H9 (cell line): ENCODE results near the gene MGAM2. TPM values are rescaled to one million over a fixed set of nuclear protein-coding genes. Genes with fewer than 3 reads are reported as not detected.

Experiments
- DNase-seq: peaks from one replicate; pipeline ENCODE4 v3.0.0-alpha.2; 2017
- H2AFZ ChIP-seq: one replicate; pipeline ENCODE4 v1.6.1; 2013; ENCODE audit warnings: mild to moderate bottlenecking, low read length, control low read depth, moderate library complexity
- H2AK5ac ChIP-seq: 2 replicates; pipeline ENCODE4 v1.6.1; 2013; ENCODE audit warnings: low read length, control low read depth, mixed read lengths; ENCODE audit not compliant: insufficient read length
- H2BK120ac ChIP-seq: one replicate; pipeline ENCODE4 v1.6.1; 2013; ENCODE audit warnings: low read depth, mild to moderate bottlenecking, low read length, control low read depth, inconsistent platforms; ENCODE audit not compliant: poor library complexity, severe bottlenecking
- H2BK12ac ChIP-seq: 2 replicates; pipeline ENCODE4 v1.6.1; 2013; ENCODE audit warnings: low read length, control low read depth, mixed read lengths, low read depth; ENCODE audit not compliant: insufficient read length
- H2BK15ac ChIP-seq: 2 replicates; pipeline ENCODE4 v1.6.1; 2013; ENCODE audit warnings: low read depth, low read length, control low read depth
- H2BK20ac ChIP-seq: one replicate; pipeline ENCODE4 v1.6.1; 2013; ENCODE audit warnings: low read depth, mild to moderate bottlenecking, low read length, control low read depth, inconsistent platforms; ENCODE audit not compliant: poor library complexity, severe bottlenecking
- H2BK5ac ChIP-seq: 2 replicates; pipeline ENCODE4 v1.6.1; 2013; ENCODE audit warnings: low read length, control low read depth, mixed read lengths; ENCODE audit not compliant: insufficient read length
- H3K14ac ChIP-seq: 2 replicates; pipeline ENCODE4 v1.6.1; 2013; ENCODE audit warnings: low read length, control low read depth; ENCODE audit not compliant: insufficient read depth
- H3K18ac ChIP-seq: 2 replicates; pipeline ENCODE4 v1.6.1; 2013; ENCODE audit warnings: low read depth, mild to moderate bottlenecking, mixed read lengths, low read length, control low read depth; ENCODE audit not compliant: insufficient read length
- H3K23ac ChIP-seq: 2 replicates; pipeline ENCODE4 v1.6.1; 2013; ENCODE audit warnings: low read length, control low read depth, mixed read lengths, low read depth; ENCODE audit not compliant: insufficient read length
- H3K23me2 ChIP-seq: 2 replicates; pipeline ENCODE4 v1.6.1; 2013; ENCODE audit warnings: low read depth, mild to moderate bottlenecking, mixed read lengths, low read length, control low read depth; ENCODE audit not compliant: insufficient read length, poor library complexity, severe bottlenecking
- H3K27ac ChIP-seq: 2 replicates; pipeline ENCODE4 v1.5.1; 2013; ENCODE audit warnings: low read length, control low read depth, mixed read lengths, low read depth; ENCODE audit not compliant: insufficient read length
- H3K27me3 ChIP-seq: 2 replicates; pipeline ENCODE4 v1.6.1; 2013; ENCODE audit warnings: low read length, control low read depth, inconsistent platforms; ENCODE audit not compliant: insufficient read depth
- H3K4ac ChIP-seq: 2 replicates; pipeline ENCODE4 v1.6.1; 2013; ENCODE audit warnings: low read depth, mild to moderate bottlenecking, control low read depth, inconsistent platforms, low read length, moderate library complexity
- H3K4me1 ChIP-seq: 2 replicates; pipeline ENCODE4 v1.6.1; 2013; ENCODE audit warnings: low read length, control low read depth, inconsistent platforms; ENCODE audit not compliant: insufficient read depth
- H3K4me2 ChIP-seq: 2 replicates; pipeline ENCODE4 v1.6.1; 2013; ENCODE audit warnings: low read length, control low read depth, mixed read lengths; ENCODE audit not compliant: insufficient read length, insufficient read depth
- H3K56ac ChIP-seq: 2 replicates; pipeline ENCODE4 v1.6.1; 2013; ENCODE audit warnings: low read depth, mild to moderate bottlenecking, mixed read lengths, low read length, control low read depth; ENCODE audit not compliant: insufficient read length
- H3K79me1 ChIP-seq: 2 replicates; pipeline ENCODE4 v1.6.1; 2013; ENCODE audit warnings: low read depth, mild to moderate bottlenecking, moderate library complexity, low read length, control low read depth, inconsistent platforms; ENCODE audit not compliant: insufficient read depth, poor library complexity, severe bottlenecking
- H3K79me2 ChIP-seq: 2 replicates; pipeline ENCODE4 v1.6.1; 2013; ENCODE audit warnings: low read length, control low read depth, inconsistent platforms; ENCODE audit not compliant: insufficient read depth
- H3K9ac ChIP-seq: 2 replicates; pipeline ENCODE4 v1.6.1; 2013; ENCODE audit warnings: low read length, control low read depth, mixed read lengths; ENCODE audit not compliant: insufficient read length; ENCODE audit errors: extremely low read depth
- H3K9me3 ChIP-seq: one replicate; pipeline ENCODE4 v1.6.1; 2013; ENCODE audit warnings: low read depth, low read length, inconsistent platforms; ENCODE audit not compliant: control insufficient read depth
- H3T11ph ChIP-seq: one replicate; pipeline ENCODE4 v1.6.1; 2013; ENCODE audit warnings: mild to moderate bottlenecking, low read length, control low read depth, inconsistent platforms
- H4K20me1 ChIP-seq: one replicate; pipeline ENCODE4 v1.6.1; 2013; ENCODE audit not compliant: control insufficient read depth, insufficient read length, insufficient read depth
- H4K5ac ChIP-seq: 2 replicates; pipeline ENCODE4 v1.6.1; 2013; ENCODE audit warnings: low read depth, mild to moderate bottlenecking, mixed read lengths, low read length, control low read depth; ENCODE audit not compliant: insufficient read length
- H4K8ac ChIP-seq: replicated peaks from 2 replicates; pipeline ENCODE4 v1.6.1; 2013; ENCODE audit warnings: low read length, control low read depth, mixed read lengths, low read depth; ENCODE audit not compliant: insufficient read length
- H4K91ac ChIP-seq: 2 replicates; pipeline ENCODE4 v1.6.1; 2013; ENCODE audit warnings: low read depth, mild to moderate bottlenecking, moderate library complexity, mixed read lengths, low read length, control low read depth; ENCODE audit not compliant: insufficient read length
- H3K27ac Mint-ChIP-seq, 3 experiments: 2 replicates in 2 of 3; 3 replicates in 1 of 3; pipeline ENCODE4 v1.8.0; 2020 to 2021; ENCODE audit warnings: mixed read lengths in 3 of 3, mild to moderate bottlenecking in 1 of 3, moderate library complexity in 1 of 3
- H3K27me3 Mint-ChIP-seq: 2 replicates; pipeline ENCODE4 v1.8.0; 2021; ENCODE audit warnings: low read depth, mild to moderate bottlenecking, moderate library complexity, mixed read lengths
- H3K36me3 Mint-ChIP-seq, 3 experiments: 2 replicates in 2 of 3; 3 replicates in 1 of 3; pipeline ENCODE4 v1.8.0; 2020 to 2021; ENCODE audit warnings: low read depth in 3 of 3, mixed read lengths in 3 of 3; ENCODE audit not compliant: insufficient read depth in 1 of 3
- H3K4me1 Mint-ChIP-seq, 2 experiments: 2 replicates each; pipeline ENCODE4 v1.8.0; 2020; ENCODE audit warnings: mixed read lengths in 2 of 2
- H3K4me3 Mint-ChIP-seq, 2 experiments: 2 replicates in 1 of 2; 3 replicates in 1 of 2; pipeline ENCODE4 v1.8.0; 2020 to 2021; ENCODE audit warnings: mild to moderate bottlenecking in 2 of 2, mixed read lengths in 2 of 2, moderate library complexity in 1 of 2
- H3K9me3 Mint-ChIP-seq, 2 experiments: 2 replicates in 1 of 2; 3 replicates in 1 of 2; pipeline ENCODE4 v1.8.0; 2020; ENCODE audit warnings: mild to moderate bottlenecking in 2 of 2, mixed read lengths in 2 of 2, moderate library complexity in 1 of 2
- WGBS: extraction: QIAGEN DNeasy Blood & Tissue Kit; methylation state at CpG from one replicate; pipeline ENCODE4 v1.1.7; 2013; ENCODE audit warnings: missing lambda C conversion rate, low lambda C conversion rate, mixed read lengths; ENCODE audit not compliant: insufficient read length; ENCODE audit errors: extremely low coverage; 5-methylcytosine and 5-hydroxymethylcytosine counted together
- total RNA-seq: library from RNA; stranded (reverse); gene quantifications from 2 replicates; pipeline ENCODE4 v1.2.1, GENCODE V29; 2021
- TF ChIP-seq, protein P1 (sequence below): fragments of 200-600 bp; sonication (generic); conservative IDR thresholded peaks from 3 replicates; pipeline ENCODE4 v1.8.0; 2021; ENCODE audit warnings: antibody characterized with exemption, mild to moderate bottlenecking

The MGAM2 gene
- total RNA-seq, 1 experiment from 2014 or later: not detected

- Histone ChIP-seq H3K79me1 (no peaks in the 10 kb centered on the region), H3T11ph (no peak overlapping the region), H4K5ac (no peak overlapping the region), H2BK120ac (no peak overlapping the region), H3K9me3 (no peaks in the 10 kb centered on the region), H3K79me2 (no peaks in the 10 kb centered on the region), H4K8ac (no peak overlapping the region), H2BK12ac (no peak overlapping the region), H3K23ac (no peak overlapping the region), H2BK15ac (no peak overlapping the region), H3K4me2 (no peak overlapping the region), H3K18ac (no peak overlapping the region), H4K91ac (no peak overlapping the region), H2BK5ac (no peak overlapping the region), H3K9ac (no peak overlapping the region), H2AFZ (no peak overlapping the region), H2AK5ac (no peak overlapping the region), H3K4ac (no peak overlapping the region), H4K20me1 (no peaks in the 10 kb centered on the region), H3K56ac (no peak overlapping the region), H2BK20ac (no peak overlapping the region), H3K23me2 (no peaks in the 10 kb centered on the region), H3K14ac (no peak overlapping the region), H3K27ac (no peak overlapping the region), H3K27me3 (no peaks in the 10 kb centered on the region), H3K4me1 (no peaks in the 10 kb centered on the region)
- H3K36me3 Mint-ChIP-seq: no peaks in the 10 kb centered on the region
- no peaks in the 10 kb centered on the region for H3K4me1 Mint-ChIP-seq
- no peaks in the 10 kb centered on the region; a peak in 1 of 5 replicates for H3K9me3 Mint-ChIP-seq
- WGBS: no CpG with 5 or more reads among the region's 2 CpGs
- peaks cover 4% of the 10 kb centered on the region for H3K27me3 Mint-ChIP-seq
- TF ChIP-seq, protein P1, sequence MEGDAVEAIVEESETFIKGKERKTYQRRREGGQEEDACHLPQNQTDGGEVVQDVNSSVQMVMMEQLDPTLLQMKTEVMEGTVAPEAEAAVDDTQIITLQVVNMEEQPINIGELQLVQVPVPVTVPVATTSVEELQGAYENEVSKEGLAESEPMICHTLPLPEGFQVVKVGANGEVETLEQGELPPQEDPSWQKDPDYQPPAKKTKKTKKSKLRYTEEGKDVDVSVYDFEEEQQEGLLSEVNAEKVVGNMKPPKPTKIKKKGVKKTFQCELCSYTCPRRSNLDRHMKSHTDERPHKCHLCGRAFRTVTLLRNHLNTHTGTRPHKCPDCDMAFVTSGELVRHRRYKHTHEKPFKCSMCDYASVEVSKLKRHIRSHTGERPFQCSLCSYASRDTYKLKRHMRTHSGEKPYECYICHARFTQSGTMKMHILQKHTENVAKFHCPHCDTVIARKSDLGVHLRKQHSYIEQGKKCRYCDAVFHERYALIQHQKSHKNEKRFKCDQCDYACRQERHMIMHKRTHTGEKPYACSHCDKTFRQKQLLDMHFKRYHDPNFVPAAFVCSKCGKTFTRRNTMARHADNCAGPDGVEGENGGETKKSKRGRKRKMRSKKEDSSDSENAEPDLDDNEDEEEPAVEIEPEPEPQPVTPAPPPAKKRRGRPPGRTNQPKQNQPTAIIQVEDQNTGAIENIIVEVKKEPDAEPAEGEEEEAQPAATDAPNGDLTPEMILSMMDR: no peak
- no peak overlapping the region for H3K4me3 Mint-ChIP-seq
- DNase-seq: no peak
- H3K27ac Mint-ChIP-seq: no peak overlapping the region
Observed at GRCh38 chr7:142168746-142169145, 57.2 kb downstream of the MGAM2 start.
